Vagina (tissue), 2 donors: ENCODE data around the gene CENPU. TPM values are rescaled to one million over a fixed set of nuclear protein-coding genes. Genes with fewer than 3 reads are reported as not detected.

Source experiments
- DNase-seq, 2 donors: peaks; one replicate each; pipeline ENCODE4 v3.0.0-alpha.2; 2017; ENCODE audit errors: extremely low spot score in 2 of 2
- H3K27ac ChIP-seq: fragments of 200-600 bp; sonication (generic); one replicate; pipeline ENCODE4 v1.5.1; 2019
- H3K27me3 ChIP-seq: fragments of 200-600 bp; sonication (generic); one replicate; pipeline ENCODE4 v1.5.1; 2019
- H3K36me3 ChIP-seq, 2 donors: fragments of 200-600 bp; sonication (generic); one replicate each; pipeline ENCODE4 v1.5.1; 2017 to 2019
- H3K4me1 ChIP-seq: fragments of 200-600 bp; sonication (generic); one replicate; pipeline ENCODE4 v1.5.1; 2019
- H3K4me3 ChIP-seq, 2 donors: fragments of 200-600 bp; sonication (generic); 1 replicate in 1 of 2; 2 replicates in 1 of 2; pipeline ENCODE4 v1.5.1; 2016 to 2019
- H3K9me3 ChIP-seq: fragments of 200-600 bp; sonication (generic); one replicate; pipeline ENCODE4 v1.5.1; 2019
- POLR2A ChIP-seq, 2 donors: fragments of 450-650 bp; IDR thresholded peaks; one replicate each; pipeline ENCODE4 v1.6.1; 2017; ENCODE audit warnings: antibody characterized with exemption in 2 of 2, mild to moderate bottlenecking in 2 of 2, moderate library complexity in 2 of 2
- POLR2AphosphoS5 ChIP-seq, 2 donors: sonication (generic); formaldehyde crosslinking; IDR thresholded peaks; one replicate each; pipeline ENCODE4 v1.9.0; 2017; ENCODE audit warnings: antibody characterized with exemption in 2 of 2, mild to moderate bottlenecking in 2 of 2, low read depth in 1 of 2; ENCODE audit not compliant: insufficient read depth in 1 of 2
- intact Hi-C: fragments of 100-400 bp; cut with DNase I; formaldehyde crosslinking; loops from one replicate; pipeline ENCODE4 v1.15.1; 2023
- total RNA-seq: library from RNA; depleted of rRNA; stranded (reverse); fragments of >200 nt; gene quantifications from one replicate; pipeline ENCODE4 v1.2.3, GENCODE V29; 2016
- TF ChIP-seq, protein P1 (sequence below), 3 experiments: fragments of 450-650 bp in 2 of 3; fragments of 200-600 bp in 1 of 3; sonication (generic) in 1 of 3; IDR thresholded peaks; one replicate each; pipeline ENCODE4 v1.5.1; 2017 to 2019; ENCODE audit warnings: antibody characterized with exemption in 3 of 3, mild to moderate bottlenecking in 2 of 3, moderate library complexity in 2 of 3

CENPU gene
- total RNA-seq, 1 donor from 2014 or later, result 5.2 TPM

DNA sequence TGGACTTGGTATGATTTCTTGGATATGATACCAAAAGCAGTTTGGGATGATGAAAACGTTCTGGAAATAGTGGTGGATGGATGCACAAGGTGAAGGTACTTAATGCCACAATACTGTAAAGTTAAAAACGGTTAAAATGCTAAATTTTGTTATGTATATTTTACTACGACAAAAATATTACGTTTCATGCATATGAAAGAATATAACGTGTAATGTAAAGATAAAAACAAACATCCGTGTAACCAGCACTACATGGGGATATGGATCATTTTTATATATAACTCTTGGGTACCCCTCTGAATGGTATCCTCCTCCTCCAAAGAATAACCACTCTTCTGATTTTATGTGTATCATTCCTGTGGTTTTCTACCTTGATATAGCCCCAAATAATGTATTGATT, 862 bp upstream of the CENPU start:
- no peak for DNase-seq
- TF ChIP-seq, protein P1, sequence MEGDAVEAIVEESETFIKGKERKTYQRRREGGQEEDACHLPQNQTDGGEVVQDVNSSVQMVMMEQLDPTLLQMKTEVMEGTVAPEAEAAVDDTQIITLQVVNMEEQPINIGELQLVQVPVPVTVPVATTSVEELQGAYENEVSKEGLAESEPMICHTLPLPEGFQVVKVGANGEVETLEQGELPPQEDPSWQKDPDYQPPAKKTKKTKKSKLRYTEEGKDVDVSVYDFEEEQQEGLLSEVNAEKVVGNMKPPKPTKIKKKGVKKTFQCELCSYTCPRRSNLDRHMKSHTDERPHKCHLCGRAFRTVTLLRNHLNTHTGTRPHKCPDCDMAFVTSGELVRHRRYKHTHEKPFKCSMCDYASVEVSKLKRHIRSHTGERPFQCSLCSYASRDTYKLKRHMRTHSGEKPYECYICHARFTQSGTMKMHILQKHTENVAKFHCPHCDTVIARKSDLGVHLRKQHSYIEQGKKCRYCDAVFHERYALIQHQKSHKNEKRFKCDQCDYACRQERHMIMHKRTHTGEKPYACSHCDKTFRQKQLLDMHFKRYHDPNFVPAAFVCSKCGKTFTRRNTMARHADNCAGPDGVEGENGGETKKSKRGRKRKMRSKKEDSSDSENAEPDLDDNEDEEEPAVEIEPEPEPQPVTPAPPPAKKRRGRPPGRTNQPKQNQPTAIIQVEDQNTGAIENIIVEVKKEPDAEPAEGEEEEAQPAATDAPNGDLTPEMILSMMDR (IDR thresholded peaks at IDR 0.05), result no peak
- intact Hi-C loops, result loop anchor here (10.0 kb wide), 1 partner anchor 90 kb away; the partner anchor contains the start of genes CASP3 and PRIMPOL
- H3K4me1 ChIP-seq, result peaks cover 20% of the 10 kb centered on the region
- no peaks in the 10 kb centered on the region for H3K27me3 ChIP-seq
- H3K4me3 ChIP-seq, result peak overlapping the region; percentile 59 to 80
- H3K9me3 ChIP-seq, result no peaks in the 10 kb centered on the region
- no peak overlapping the region for H3K27ac ChIP-seq
- no peaks in the 10 kb centered on the region for H3K36me3 ChIP-seq

DNA sequence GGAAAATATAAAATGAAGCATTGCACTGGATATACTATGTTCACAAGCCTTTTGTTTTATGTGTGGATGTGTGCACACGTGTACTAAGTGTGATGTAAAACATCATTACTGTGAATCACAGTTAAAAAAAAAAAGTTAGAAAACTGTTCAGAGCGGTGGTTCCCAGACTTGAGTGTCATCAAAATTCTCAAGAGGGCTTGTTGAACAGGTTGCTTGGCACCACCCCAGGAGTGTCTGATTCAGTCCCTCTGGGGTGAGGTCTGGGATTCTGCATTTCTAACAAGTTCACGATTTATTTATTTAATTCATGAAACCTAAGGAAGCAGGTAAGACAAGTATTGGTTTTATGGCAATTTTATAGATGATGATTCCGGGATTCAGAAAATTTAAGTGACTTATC, 1.8 kb downstream of the CENPU start:
- Histone ChIP-seq H3K4me1 (peaks cover 20% of the 10 kb centered on the region), H3K36me3 (no peaks in the 10 kb centered on the region), H3K9me3 (no peaks in the 10 kb centered on the region), H3K27me3 (no peaks in the 10 kb centered on the region), H3K4me3 (no peak overlapping the region), H3K27ac (peak overlapping the region; percentile 44)
- TF ChIP-seq, protein P1 (IDR thresholded peaks at IDR 0.05), result no peak
- TF ChIP-seq POLR2AphosphoS5 (IDR thresholded peaks at IDR 0.05; ENCODE audit: insufficient read depth in 1 of 2, low read depth in 1 of 2), result peak in 1 of 2 donors; percentile 34
- intact Hi-C loops, result loop anchor here (10.0 kb wide), 1 partner anchor 87 kb away; the partner anchor contains the start of genes CASP3 and PRIMPOL
- no peak for DNase-seq

DNA sequence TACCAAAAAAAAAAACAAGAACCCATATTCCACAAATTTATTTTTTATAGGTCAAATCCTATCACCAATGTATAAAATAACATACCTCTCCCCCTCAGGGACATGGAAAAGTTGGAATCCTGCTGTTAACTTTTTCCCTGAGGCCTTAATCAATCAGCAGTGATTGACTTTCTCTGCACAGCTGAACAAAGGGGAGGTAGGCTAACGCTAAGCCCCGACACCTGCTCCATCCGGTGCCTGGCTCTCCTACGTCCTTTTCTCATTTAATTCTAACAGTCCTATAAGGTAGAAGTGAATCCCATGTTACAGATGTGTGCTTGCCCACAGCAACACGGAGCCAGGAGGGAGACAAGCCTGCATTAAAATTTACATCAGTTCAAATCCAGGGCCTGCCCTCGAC, 2.8 kb downstream of the CENPU start:
- Histone ChIP-seq H3K27me3 (no peaks in the 10 kb centered on the region), H3K4me1 (peaks cover 20% of the 10 kb centered on the region), H3K4me3 (no peak overlapping the region), H3K9me3 (no peaks in the 10 kb centered on the region), H3K36me3 (no peaks in the 10 kb centered on the region), H3K27ac (no peak overlapping the region)
- no peak for DNase-seq
- TF ChIP-seq, protein P1 (IDR thresholded peaks at IDR 0.05), result no peak
- intact Hi-C loops, result loop anchor here (10.0 kb wide), 1 partner anchor 86 kb away; the partner anchor contains the start of genes CASP3 and PRIMPOL

- H3K4me3 ChIP-seq, result no peak overlapping the region
- no peaks in the 10 kb centered on the region for H3K27me3 ChIP-seq
- no peak for DNase-seq
- H3K4me1 ChIP-seq, result peaks cover 20% of the 10 kb centered on the region
- TF ChIP-seq POLR2AphosphoS5 (IDR thresholded peaks at IDR 0.05; ENCODE audit: insufficient read depth in 1 of 2, low read depth in 1 of 2) (no peak), POLR2A (IDR thresholded peaks at IDR 0.05) (no peak)
- TF ChIP-seq, protein P1 (IDR thresholded peaks at IDR 0.05), result no peak
- H3K36me3 ChIP-seq, result no peaks in the 10 kb centered on the region
- intact Hi-C loops, result loop anchor here (1.0 to 10.0 kb wide), 2 partner anchors 20 to 85 kb away; partner anchors contain the start of genes CASP3 and PRIMPOL
- no peaks in the 10 kb centered on the region for H3K9me3 ChIP-seq
- H3K27ac ChIP-seq, result no peak overlapping the region
Observed at GRCh38 chr4:184729946-184730345, 4.0 kb downstream of the CENPU start.

DNA sequence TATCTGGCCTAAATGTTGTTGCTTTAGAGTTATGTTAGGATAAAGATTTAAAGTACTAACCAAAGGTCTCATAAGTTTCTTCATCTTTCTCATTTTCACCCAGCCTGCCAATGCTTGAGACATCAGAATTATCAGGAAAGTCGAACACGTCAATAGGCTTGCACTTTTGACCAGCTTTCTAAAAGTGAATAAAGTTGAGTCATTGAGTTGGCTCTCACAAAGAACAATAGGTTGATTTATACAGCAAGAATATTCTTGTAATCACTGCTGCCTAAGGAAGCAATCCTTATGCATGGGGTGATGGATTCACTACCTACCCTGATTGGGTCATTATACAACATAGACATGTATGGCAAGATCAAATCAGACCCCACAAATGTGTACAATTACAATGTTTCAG, 5.0 kb downstream of the CENPU start:
- H3K9me3 ChIP-seq, result no peaks in the 10 kb centered on the region
- no peak for DNase-seq
- no peaks in the 10 kb centered on the region for H3K36me3 ChIP-seq
- H3K27ac ChIP-seq, result no peak overlapping the region
- no peaks in the 10 kb centered on the region for H3K27me3 ChIP-seq
- TF ChIP-seq POLR2A (IDR thresholded peaks at IDR 0.05) (no peak), POLR2AphosphoS5 (IDR thresholded peaks at IDR 0.05; ENCODE audit: insufficient read depth in 1 of 2, low read depth in 1 of 2) (no peak)
- TF ChIP-seq, protein P1 (IDR thresholded peaks at IDR 0.05), result no peak
- no peak overlapping the region for H3K4me3 ChIP-seq
- peaks cover 15% of the 10 kb centered on the region for H3K4me1 ChIP-seq
- intact Hi-C loops, result loop anchor here (1.0 kb wide), 1 partner anchor 19 kb away; no protein-coding TSS in a partner anchor
